Measurements from ENCODE around the gene FBXO45.

- TF ChIP-seq CTCF (conservative IDR thresholded peaks at IDR 0.05 in 1 of 2, IDR thresholded peaks at IDR 0.05 in 1 of 2; ENCODE audit: extremely low read depth in 1 of 2, insufficient read depth in 1 of 2, low read depth in 1 of 2, low read length in 2 of 2) (no peak), EZH2 (IDR thresholded peaks at IDR 0.05; ENCODE audit: borderline replicate concordance, low read length) (no peak)
Measured at GRCh38 chr3:196553551-196553950, 14.9 kb upstream of the FBXO45 start.
